ENCODE measurements around the gene RNF186. TPM values are rescaled to one million over a fixed set of nuclear protein-coding genes. Genes with fewer than 3 reads are reported as not detected.

RNF186 gene
- total and polyA plus RNA-seq, 4 donors, result 0.17 to 0.38 (median 0.28) TPM

- Histone ChIP-seq H3K27ac (ENCODE audit: low read depth in 1 of 2, low read length in 2 of 2) (peak overlapping the region; percentile 86 to 92), H3K36me3 (ENCODE audit: control insufficient read depth in 4 of 4, insufficient read depth in 3 of 4, low read depth in 1 of 4, low read length in 3 of 4) (no peaks in the 10 kb centered on the region), H3K27me3 (ENCODE audit: control insufficient read depth in 4 of 4, insufficient read depth in 4 of 4, low read length in 3 of 4) (no peaks in the 10 kb centered on the region), H3K4me3 (ENCODE audit: low read depth in 1 of 3, low read length in 3 of 3) (peak overlapping the region; percentile 44 to 80 (median 62)), H3K9me3 (ENCODE audit: control insufficient read depth in 4 of 4, low read length in 3 of 4) (no peaks in the 10 kb centered on the region), H3K9ac (ENCODE audit: low read depth in 1 of 2, low read length in 2 of 2) (peak overlapping the region; percentile 71 to 80), H3K4me1 (ENCODE audit: control insufficient read depth in 4 of 4, insufficient read depth in 4 of 4, low read length in 3 of 4) (peaks cover 0 to 18% (median 9%) of the 10 kb centered on the region in 4 donors)
- TF ChIP-seq JUND (IDR thresholded peaks at IDR 0.05) (no peak), RAD21 (IDR thresholded peaks at IDR 0.05) (no peak), GABPA (IDR thresholded peaks at IDR 0.05 in 1 of 2, conservative IDR thresholded peaks at IDR 0.05 in 1 of 2) (no peak), CTCF (IDR thresholded peaks at IDR 0.05; ENCODE audit: low read depth, low read length, missing input control) (no peak), RXRA (IDR thresholded peaks at IDR 0.05) (no peak), HNF4G (IDR thresholded peaks at IDR 0.05) (no peak), ZBTB33 (IDR thresholded peaks at IDR 0.05) (no peak), HNF4A (conservative IDR thresholded peaks at IDR 0.05) (no peak), MAX (IDR thresholded peaks at IDR 0.05) (no peak), REST (IDR thresholded peaks at IDR 0.05) (no peak), YY1 (IDR thresholded peaks at IDR 0.05) (no peak), ATF3 (IDR thresholded peaks at IDR 0.05) (no peak), FOXA2 (IDR thresholded peaks at IDR 0.05) (no peak)
- no peak for DNase-seq (ENCODE audit: low spot score)
- 72% methylated on average over 6 of the region's 6 CpGs for WGBS
These were observed 16.4 kb downstream of the RNF186 start for GRCh38 chr1:19798486-19799229.

GRCh38 chr1:19797827-19798226 lies 17.3 kb downstream of the RNF186 start:
- Histone ChIP-seq H3K9me3 (ENCODE audit: control insufficient read depth in 4 of 4, low read length in 3 of 4) (no peaks in the 10 kb centered on the region), H3K9ac (ENCODE audit: low read depth in 1 of 2, low read length in 2 of 2) (no peak overlapping the region), H3K4me3 (ENCODE audit: low read depth in 1 of 3, low read length in 3 of 3) (no peak overlapping the region), H3K4me1 (ENCODE audit: control insufficient read depth in 4 of 4, insufficient read depth in 4 of 4, low read length in 3 of 4) (peaks cover 0 to 18% (median 9%) of the 10 kb centered on the region in 4 donors), H3K27me3 (ENCODE audit: control insufficient read depth in 4 of 4, insufficient read depth in 4 of 4, low read length in 3 of 4) (no peaks in the 10 kb centered on the region), H3K27ac (ENCODE audit: low read depth in 1 of 2, low read length in 2 of 2) (no peak overlapping the region), H3K36me3 (ENCODE audit: control insufficient read depth in 4 of 4, insufficient read depth in 3 of 4, low read depth in 1 of 4, low read length in 3 of 4) (peaks cover 0 to 5% (median 2%) of the 10 kb centered on the region in 4 donors)
- TF ChIP-seq FOXA1 (IDR thresholded peaks at IDR 0.05), result no peak
- WGBS, result 69% methylated on average over 5 of the region's 5 CpGs
- no peak for DNase-seq (ENCODE audit: low spot score)
